Muscle layer of duodenum (tissue), 2 donors: Measurements from ENCODE around the gene RAX2.

Experiments
- H3K27ac ChIP-seq: one replicate; pipeline ENCODE4 v1.7.0; 2013; ENCODE audit warnings: mild to moderate bottlenecking, low read length
- H3K27me3 ChIP-seq: one replicate; pipeline ENCODE4 v1.7.0; 2013; ENCODE audit warnings: low read depth, mild to moderate bottlenecking, control low read depth, low read length
- H3K36me3 ChIP-seq, 2 donors: one replicate each; pipeline ENCODE4 v1.7.0; 2013; ENCODE audit warnings: low read length in 2 of 2, control low read depth in 1 of 2, mild to moderate bottlenecking in 1 of 2; ENCODE audit not compliant: insufficient read depth in 2 of 2, control insufficient read depth in 1 of 2
- H3K4me1 ChIP-seq, 2 donors: one replicate each; pipeline ENCODE4 v1.7.0; 2013; ENCODE audit warnings: low read length in 2 of 2, mild to moderate bottlenecking in 2 of 2, control low read depth in 1 of 2, moderate library complexity in 1 of 2; ENCODE audit not compliant: insufficient read depth in 2 of 2, control insufficient read depth in 1 of 2
- H3K4me3 ChIP-seq, 2 donors: one replicate each; pipeline ENCODE4 v1.7.0; 2013; ENCODE audit warnings: low read length in 2 of 2, low read depth in 1 of 2, mild to moderate bottlenecking in 1 of 2
- H3K9me3 ChIP-seq, 2 donors: one replicate each; pipeline ENCODE4 v1.7.0; 2013; ENCODE audit warnings: low read length in 2 of 2, control low read depth in 1 of 2, mild to moderate bottlenecking in 1 of 2; ENCODE audit not compliant: control insufficient read depth in 1 of 2
- donor health status: healthy.

The RAX2 gene

DNA sequence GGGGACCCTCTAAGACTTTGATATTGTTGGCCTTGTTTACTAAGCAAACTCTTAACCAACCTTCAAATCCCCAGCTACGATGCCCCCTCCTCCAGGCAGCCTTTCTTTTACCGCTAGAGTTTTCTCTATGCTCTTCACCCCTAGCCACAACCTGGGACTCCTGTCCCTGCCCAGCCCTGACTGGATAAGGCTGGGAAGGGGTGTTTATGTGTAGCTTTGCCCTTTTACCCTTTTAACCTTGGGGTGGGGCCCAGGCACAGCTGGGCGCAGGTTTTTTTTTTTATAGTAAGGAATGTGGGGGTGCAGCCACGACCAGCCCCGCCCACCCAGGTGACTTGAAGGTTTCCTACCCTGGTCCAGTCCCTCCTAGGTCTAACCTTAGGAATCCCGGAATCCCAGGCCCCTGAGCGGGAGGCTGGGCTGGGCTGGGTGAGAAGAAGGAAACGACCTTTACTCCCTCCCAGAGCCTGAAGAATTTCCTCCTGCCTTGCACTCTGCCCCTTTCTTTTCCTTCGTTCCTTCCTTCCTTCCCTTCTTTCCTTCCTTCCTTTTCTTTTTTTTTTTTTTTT lies 51.6 kb downstream of the RAX2 start:
- H3K27ac ChIP-seq, result peak overlapping the region; percentile 60
- peaks cover 17% of the 10 kb centered on the region for H3K27me3 ChIP-seq
- H3K4me1 ChIP-seq, result peaks cover 0 to 16% of the 10 kb centered on the region in 2 donors

DNA sequence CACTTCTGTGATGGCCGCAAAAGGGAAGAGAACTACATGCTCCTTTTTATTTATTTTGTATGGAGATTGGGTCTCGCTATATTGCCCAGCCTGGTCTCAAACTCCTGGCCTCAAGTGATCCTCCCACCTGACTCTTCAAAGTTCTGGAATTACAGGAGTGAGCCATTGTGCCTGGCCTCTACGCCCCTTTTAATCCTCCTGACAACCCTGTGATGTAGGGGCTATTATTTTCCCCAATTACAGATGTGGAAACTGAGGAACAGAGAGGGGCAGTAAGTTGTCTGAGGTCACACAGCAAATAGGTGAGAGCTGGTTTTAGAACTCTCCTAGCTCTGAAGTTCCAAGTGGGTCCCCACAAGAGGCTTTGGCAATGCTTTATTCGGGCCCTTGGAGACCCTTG lies 52.2 kb downstream of the RAX2 start:
- Histone ChIP-seq H3K9me3 (no peaks in the 10 kb centered on the region), H3K36me3 (no peaks in the 10 kb centered on the region), H3K4me1 (peaks cover 0 to 16% of the 10 kb centered on the region in 2 donors), H3K4me3 (no peak overlapping the region), H3K27me3 (peaks cover 17% of the 10 kb centered on the region), H3K27ac (peak overlapping the region; percentile 60)

More for the DNA sequence above, 51.6 kb downstream of the RAX2 start:
- Histone ChIP-seq H3K4me3 (no peak overlapping the region), H3K9me3 (no peaks in the 10 kb centered on the region), H3K36me3 (no peaks in the 10 kb centered on the region)
